Neutrophil (primary cell): ENCODE measurements around the gene PRKN.

Experiments used
- H3K27ac ChIP-seq: fragments of 200-600 bp; sonication (generic); 2 replicates; pipeline ENCODE4 v1.5.1; 2016; ENCODE audit warnings: mild to moderate bottlenecking, moderate library complexity
- H3K27me3 ChIP-seq: fragments of 200-600 bp; sonication (generic); 2 replicates; pipeline ENCODE4 v1.6.0; 2016; ENCODE audit warnings: mild to moderate bottlenecking
- H3K36me3 ChIP-seq: fragments of 200-600 bp; sonication (generic); 2 replicates; pipeline ENCODE4 v1.5.1; 2017
- H3K4me1 ChIP-seq, 2 experiments: fragments of 200-600 bp in 1 of 2; sonication (generic) in 1 of 2; 1 replicate in 1 of 2; 2 replicates in 1 of 2; pipeline versions ENCODE4 v1.5.1 to v1.6.1; 2013 to 2016; ENCODE audit warnings: low read depth in 1 of 2, low read length in 1 of 2, mild to moderate bottlenecking in 1 of 2, moderate library complexity in 1 of 2; ENCODE audit not compliant: control insufficient read depth in 1 of 2, insufficient read depth in 1 of 2
- H3K4me3 ChIP-seq, 2 experiments: fragments of 200-600 bp in 1 of 2; sonication (generic) in 1 of 2; 1 replicate in 1 of 2; 2 replicates in 1 of 2; pipeline ENCODE4 v1.5.1; 2013 to 2016; ENCODE audit warnings: low read depth in 1 of 2, low read length in 1 of 2, mild to moderate bottlenecking in 1 of 2, moderate library complexity in 1 of 2
- H3K9me3 ChIP-seq: fragments of 200-600 bp; sonication (generic); 2 replicates; pipeline ENCODE4 v1.5.1; 2016
- CTCF ChIP-seq: fragments of 200-600 bp; sonication (generic); IDR thresholded peaks from 2 replicates; pipeline ENCODE4 v1.5.1; 2016; ENCODE audit warnings: antibody characterized with exemption

PRKN gene

GRCh38 chr6:161844804-161845203 is 882.8 kb downstream of the PRKN start:
- Histone ChIP-seq H3K27ac (no peak overlapping the region), H3K4me3 (no peak overlapping the region), H3K9me3 (no peaks in the 10 kb centered on the region), H3K4me1 (no peaks in the 10 kb centered on the region), H3K27me3 (no peaks in the 10 kb centered on the region), H3K36me3 (no peaks in the 10 kb centered on the region)
- TF ChIP-seq CTCF, result no peak

DNA sequence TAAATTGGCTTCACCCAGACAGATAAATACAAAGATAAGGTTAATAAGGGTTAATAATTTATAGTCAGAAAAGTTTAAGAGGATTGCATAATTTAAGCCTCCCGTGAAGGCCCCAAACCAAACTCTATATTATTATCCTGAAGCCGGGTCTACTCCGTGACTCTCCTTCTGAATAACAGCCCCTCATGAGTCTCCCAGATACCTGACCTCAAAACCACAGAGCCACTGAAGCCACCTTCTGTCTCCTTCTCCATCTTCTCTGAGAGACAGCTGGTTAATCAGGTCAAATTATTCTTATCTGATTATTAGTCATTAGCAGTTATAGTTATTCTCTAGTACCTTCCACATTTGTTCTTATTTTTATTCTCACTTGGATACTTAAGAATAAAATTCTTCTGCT is 884.5 kb downstream of the PRKN start:
- no peak for TF ChIP-seq CTCF
- H3K27ac ChIP-seq, result no peak overlapping the region
- H3K9me3 ChIP-seq, result no peaks in the 10 kb centered on the region
- H3K36me3 ChIP-seq, result no peaks in the 10 kb centered on the region
- no peak overlapping the region for H3K4me3 ChIP-seq
- H3K4me1 ChIP-seq, result no peaks in the 10 kb centered on the region
- H3K27me3 ChIP-seq, result no peaks in the 10 kb centered on the region

DNA sequence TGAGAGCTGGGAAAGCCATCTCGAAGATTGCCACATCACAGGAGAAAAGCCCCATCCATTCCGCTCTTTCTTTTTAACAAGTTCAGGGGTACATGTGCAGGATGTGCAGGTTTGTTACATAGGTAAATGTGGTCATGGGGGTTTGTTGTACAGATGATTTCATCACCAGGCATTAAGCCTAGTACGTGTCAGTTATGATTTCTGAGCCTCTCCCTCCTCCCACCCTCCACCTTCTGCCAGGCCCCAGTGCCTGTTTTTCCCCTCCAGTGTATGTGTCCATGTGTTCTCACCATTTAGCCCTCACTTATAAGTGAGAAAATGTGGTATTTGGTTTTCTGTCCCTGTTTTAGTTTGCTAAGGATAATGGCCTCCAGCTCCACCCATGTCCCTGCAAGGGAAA is 887.2 kb downstream of the PRKN start:
- H3K36me3 ChIP-seq, result no peaks in the 10 kb centered on the region
- H3K9me3 ChIP-seq, result no peaks in the 10 kb centered on the region
- H3K4me3 ChIP-seq, result no peak overlapping the region
- TF ChIP-seq CTCF, result no peak
- H3K27ac ChIP-seq, result no peak overlapping the region
- H3K27me3 ChIP-seq, result no peaks in the 10 kb centered on the region
- H3K4me1 ChIP-seq, result no peaks in the 10 kb centered on the region

DNA sequence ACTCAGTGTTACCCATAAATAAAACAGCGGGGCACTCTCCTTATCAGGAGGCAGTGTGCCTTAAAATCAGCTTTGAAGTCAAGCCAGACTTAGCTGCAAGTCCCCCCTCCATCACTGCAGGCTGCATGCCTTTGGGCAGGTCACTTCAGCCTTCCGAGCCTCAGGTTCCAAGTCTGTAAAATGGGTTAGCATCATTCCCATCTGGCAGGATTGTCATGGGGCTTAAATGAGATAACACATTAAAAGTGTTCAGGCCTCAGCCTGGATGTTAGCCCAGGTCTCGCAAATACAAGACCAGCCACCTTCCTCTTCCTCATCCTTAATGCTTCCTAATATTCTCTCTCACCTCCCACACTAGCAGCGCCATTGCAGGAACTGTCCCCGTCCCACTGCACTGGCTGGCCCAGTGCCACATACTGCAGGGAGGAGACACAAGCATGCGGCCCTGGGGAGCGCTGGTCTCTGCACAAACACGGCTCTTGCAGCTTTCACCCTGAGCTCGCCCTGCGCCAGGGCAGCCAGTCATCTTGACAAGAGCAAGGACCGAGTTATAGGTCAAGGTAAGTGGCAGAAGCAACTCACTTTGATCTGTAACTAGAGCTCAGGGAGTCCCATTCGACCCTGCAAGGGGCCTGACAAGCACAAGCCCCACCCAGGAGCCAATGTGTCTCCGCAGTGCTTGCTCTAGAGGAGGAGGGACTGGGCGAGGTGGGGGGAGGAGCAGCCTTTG is 889.1 kb downstream of the PRKN start:
- no peaks in the 10 kb centered on the region for H3K36me3 ChIP-seq
- H3K27me3 ChIP-seq, result no peaks in the 10 kb centered on the region
- H3K27ac ChIP-seq, result no peak overlapping the region
- no peak overlapping the region for H3K4me3 ChIP-seq
- no peaks in the 10 kb centered on the region for H3K9me3 ChIP-seq
- no peaks in the 10 kb centered on the region for H3K4me1 ChIP-seq
- no peak for TF ChIP-seq CTCF

- Histone ChIP-seq H3K9me3 (no peaks in the 10 kb centered on the region), H3K4me3 (no peak overlapping the region), H3K27me3 (no peaks in the 10 kb centered on the region), H3K27ac (no peak overlapping the region), H3K4me1 (no peaks in the 10 kb centered on the region), H3K36me3 (no peaks in the 10 kb centered on the region)
- no peak for TF ChIP-seq CTCF
Measured at GRCh38 chr6:161837854-161838253, 889.7 kb downstream of the PRKN start.

DNA sequence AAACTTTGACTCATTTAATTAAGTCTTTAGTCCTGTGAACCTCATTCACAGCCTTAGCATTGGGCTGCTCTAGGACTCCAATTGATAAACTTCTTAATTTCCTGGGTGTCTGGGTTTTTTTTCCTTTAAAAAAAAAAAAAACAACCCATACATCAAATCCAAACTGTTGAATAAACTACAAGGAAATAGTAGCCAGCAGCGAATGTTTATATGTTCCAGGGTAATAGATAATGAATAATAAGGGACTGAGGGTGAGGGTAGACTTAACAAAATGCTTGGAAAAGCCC is 890.2 kb downstream of the PRKN start:
- TF ChIP-seq CTCF, result no peak
- Histone ChIP-seq H3K4me3 (no peak overlapping the region), H3K27me3 (no peaks in the 10 kb centered on the region), H3K4me1 (no peaks in the 10 kb centered on the region), H3K36me3 (no peaks in the 10 kb centered on the region), H3K27ac (no peak overlapping the region), H3K9me3 (no peaks in the 10 kb centered on the region)
